H54 (cell line): ENCODE data around the gene SPACA9.
A peak's percentile ranks its signal among the peaks of the same experiment; 100 is the strongest.

Experiments used
- DNase-seq: peaks from one replicate; pipeline ENCODE4 v3.0.0; 2011; ENCODE audit warnings: low spot score, mixed read lengths; ENCODE audit not compliant: insufficient read length
- FAIRE-seq: peaks from 3 replicates; lab custom pipeline; 2011; peaks lifted over from hg19 to GRCh38; lab: Jason Lieb, UNC
- POLR2A ChIP-seq: IDR thresholded peaks from 2 replicates; pipeline ENCODE4 v1.6.1; 2011; ENCODE audit warnings: low read depth, mild to moderate bottlenecking, low read length

SPACA9 gene

DNA sequence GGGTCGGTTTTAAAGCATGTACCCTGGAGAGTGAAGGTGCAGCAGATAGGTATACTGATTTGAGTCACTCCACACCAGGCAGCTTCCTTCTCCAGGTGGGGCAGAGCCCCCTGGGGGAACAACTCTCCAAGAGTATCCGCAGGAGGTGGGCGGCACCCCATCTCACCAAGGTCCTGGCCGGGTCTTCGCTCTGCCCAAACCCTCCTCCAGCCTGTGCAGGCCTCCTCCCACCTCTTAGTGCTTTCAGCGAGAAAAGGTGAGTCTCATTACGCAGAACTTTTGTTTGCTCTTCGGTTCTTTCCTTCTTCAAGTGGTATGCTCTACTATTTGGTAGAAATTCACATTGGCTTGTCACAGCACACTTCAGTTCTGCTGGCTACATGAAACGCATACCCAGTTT lies 13.7 kb downstream of the SPACA9 start:
- no peak for TF ChIP-seq POLR2A
- FAIRE-seq (no peak), DNase-seq (no peak)

DNA sequence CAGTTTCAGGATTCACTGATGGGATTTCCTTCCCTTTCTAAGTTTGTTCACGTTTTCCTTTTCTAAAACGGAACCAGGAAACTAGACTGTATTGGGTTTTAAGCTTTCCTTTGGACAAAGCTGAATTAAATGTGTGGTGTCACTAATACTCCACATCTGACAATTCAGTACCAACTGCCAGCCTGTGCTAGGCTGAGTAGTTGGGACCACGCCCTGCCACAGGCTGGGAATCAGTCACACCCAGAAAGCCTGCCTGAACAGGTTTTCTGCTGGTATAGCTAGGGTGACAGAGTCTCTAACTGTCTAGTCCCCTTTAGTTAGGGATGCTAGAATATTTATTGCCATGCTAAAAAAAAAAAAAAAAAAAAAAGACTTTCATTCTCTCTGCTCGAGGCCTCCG lies 15.6 kb downstream of the SPACA9 start:
- FAIRE-seq (peak; percentile 58), DNase-seq (no peak)
- no peak for TF ChIP-seq POLR2A

DNA sequence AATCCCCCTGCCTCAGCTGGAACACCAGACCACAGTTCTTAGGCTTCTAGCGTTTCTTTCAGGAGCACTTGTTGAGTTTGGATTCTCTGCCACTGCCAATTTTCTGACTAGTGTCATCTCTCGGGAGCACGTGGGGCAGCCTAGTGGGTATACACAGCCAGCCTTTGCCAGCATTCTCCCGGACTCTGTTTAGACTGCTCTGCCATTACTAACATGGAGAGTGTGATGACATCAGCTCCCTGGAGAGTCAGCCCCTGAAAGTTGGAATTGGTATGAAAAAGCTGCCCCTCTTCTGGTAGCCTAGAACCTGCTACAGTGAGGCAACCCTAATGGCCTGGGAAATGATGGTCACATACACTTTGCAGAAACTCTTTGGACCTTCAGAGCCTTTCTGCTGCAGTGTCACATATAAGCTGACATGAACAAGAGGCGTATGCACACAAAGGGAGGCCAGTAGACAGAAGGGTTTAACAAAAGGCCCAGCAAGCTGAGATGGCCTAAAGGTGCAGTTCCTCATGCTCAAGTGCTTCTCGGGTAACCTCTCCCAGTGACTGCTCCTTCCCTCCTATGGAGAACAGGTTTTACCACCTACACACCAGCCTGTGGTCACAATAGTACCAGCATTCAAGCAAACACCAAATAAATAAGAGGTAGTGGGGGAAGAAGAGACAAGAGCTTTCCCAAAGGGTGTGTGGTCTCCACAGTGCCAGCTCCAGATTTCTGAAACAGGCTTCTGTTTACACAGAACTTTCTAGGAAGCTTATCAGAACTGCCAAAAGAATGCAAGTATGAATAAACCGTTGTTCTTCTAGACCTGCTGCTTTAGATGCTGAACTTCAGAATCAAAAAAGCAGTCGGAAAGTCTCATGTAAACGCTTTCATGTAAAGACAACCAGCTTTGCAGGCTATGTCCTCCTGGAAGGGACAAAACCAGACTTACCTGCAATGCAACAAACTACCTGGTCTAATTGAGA lies 16.5 kb downstream of the SPACA9 start:
- FAIRE-seq (no peak), DNase-seq (no peak)
- TF ChIP-seq POLR2A: no peak

DNA sequence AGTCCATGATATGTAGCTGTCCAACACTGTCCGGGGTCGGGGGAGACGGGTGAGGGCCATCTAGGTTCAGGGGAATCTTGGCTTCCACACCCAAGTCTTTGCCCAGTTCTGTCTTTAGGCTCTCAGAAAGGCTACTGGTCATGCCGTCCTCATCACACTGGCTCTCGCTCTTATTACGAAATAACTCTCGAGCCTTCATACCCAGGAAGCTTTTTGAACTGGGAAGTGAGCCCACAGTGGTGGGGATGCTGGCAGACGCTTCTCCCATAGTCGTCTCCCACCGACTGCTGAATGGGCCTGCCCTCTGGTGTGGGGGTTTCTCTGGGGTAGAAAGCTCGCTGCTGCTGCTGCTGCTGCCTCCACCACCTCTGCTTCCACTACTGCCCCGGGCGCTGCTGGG lies 17.6 kb downstream of the SPACA9 start:
- no peak for TF ChIP-seq POLR2A
- FAIRE-seq (no peak), DNase-seq (no peak)

DNA sequence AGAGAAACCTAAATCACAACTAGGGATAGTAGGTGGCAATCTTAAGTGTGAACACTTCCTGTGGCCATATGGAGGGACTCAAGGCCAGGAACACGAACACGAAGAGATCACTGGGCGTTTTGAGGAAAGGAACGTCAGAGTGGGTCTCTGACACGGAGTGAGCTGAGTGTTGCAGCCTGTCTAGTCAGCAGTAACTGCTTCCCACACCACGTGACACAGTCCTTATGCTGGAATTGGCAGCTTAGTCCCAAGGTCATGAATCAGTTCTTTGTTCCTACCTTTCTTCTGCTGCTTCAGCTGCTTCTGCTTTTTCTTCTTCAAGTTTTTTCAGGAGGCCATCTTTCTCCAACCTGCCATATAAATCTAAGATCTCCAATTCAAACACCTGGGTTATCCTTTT lies 18.2 kb downstream of the SPACA9 start:
- FAIRE-seq (no peak), DNase-seq (no peak)
- no peak for TF ChIP-seq POLR2A

DNA sequence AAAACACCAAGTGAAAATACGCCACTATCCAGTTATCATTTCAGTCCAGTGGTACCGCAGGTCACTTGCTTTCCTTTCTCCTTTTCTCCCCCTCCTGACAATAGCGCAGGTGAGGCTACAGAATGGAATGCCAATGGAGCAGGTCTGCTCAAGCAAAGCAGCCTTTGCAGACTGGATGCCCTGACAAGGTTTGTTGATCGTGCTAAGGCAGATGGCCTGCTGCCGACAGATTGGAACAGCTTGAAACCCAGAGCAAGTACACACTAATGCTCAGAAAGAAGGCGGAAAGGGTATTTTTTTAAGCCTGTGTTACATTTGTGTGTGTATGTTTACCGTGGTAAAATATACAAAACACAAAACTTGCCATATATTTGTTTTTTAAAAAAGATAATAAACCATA lies 19.4 kb downstream of the SPACA9 start:
- FAIRE-seq (no peak), DNase-seq (no peak)
- no peak for TF ChIP-seq POLR2A

DNA sequence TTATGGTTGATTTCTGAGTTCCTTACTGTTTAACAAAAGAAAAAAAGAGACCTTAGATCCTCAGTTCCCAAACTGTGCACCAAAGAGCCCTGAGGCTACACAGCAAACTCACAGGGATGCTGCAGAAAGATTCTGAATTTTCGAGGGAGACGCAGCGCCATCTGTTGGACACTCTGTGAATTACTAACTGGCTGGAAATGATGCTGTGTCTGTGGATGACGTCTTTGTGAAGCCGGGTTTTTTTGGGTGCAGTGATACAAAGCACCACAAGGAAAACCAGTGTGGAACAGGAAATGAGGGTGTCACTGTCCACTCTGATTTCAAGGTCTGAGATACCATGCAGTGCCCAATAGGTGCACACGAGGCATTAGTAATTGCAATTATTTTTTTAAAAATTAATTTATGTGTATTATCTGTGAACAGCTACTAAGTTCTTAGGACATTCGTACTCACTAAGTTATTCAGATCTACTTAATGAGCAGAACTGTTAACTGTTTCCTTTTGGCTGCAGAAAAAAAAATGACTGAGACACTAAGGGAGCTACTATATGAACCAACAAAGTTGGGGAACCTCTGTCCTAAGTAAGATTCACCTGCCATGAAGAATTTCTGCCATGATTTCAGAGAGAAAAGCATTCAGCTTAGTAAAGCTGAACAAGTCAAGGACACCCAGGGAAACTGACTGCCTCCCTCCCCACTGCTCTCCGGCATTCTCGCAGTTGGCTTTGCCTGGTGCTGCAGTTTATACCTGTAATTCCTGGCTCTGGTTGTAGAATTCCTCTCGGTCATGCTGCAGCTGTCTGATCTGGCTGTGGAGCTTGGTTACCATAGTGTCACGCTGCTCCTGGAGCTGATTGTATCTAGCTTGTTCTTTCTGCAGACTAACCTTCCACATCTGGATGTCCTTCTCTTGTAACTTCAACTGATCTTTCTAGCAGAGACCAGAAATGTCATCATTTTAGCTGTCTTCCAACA lies 23.4 kb downstream of the SPACA9 start:
- DNase-seq: peak; percentile 87
- no peak for TF ChIP-seq POLR2A
- peak; percentile 96 for FAIRE-seq

DNA sequence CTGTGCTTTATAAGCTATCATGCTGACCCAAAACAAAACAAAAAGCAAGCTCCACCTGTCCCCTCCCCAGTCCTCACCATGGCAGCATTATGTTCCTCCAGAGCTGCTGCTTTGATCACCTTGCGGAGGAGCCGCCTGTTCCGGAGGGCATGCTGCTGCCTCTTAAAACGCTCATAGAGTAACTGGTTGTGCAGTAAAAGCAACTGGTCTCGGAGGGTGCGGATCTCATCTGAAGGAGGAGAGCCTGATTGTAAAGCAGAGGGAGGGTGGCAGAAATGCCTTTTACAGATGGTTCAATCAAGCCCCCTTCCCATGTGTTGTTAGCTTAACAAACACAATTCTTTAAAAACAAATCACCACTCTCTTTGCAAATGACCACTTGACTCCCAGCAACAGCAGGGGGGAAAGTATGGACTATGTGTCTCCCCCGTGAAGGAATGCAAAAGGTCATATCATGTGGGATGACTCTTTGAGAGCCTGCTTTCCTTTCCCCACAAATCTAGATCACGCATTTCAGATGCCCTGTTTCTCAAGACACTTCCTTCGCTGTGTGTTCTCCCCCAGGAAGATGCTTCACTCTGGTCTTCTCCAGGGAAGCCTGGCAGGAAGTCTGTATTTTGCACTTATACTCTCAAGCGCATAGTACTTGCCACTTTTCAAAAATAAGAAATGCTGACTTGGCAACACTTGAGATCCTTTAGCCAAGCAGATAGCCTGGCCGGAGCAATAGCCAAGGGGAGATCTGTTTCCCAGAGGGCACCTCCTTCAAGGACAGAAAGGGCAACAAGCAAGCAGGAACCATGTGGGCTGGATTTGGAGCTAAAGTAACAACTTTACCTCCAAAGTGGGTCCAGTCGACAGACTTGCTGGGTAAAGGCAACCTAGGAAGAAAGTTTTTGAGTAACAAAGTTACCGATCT lies 25.1 kb downstream of the SPACA9 start:
- no peak for DNase-seq
- no peak for FAIRE-seq
- no peak for TF ChIP-seq POLR2A

DNA sequence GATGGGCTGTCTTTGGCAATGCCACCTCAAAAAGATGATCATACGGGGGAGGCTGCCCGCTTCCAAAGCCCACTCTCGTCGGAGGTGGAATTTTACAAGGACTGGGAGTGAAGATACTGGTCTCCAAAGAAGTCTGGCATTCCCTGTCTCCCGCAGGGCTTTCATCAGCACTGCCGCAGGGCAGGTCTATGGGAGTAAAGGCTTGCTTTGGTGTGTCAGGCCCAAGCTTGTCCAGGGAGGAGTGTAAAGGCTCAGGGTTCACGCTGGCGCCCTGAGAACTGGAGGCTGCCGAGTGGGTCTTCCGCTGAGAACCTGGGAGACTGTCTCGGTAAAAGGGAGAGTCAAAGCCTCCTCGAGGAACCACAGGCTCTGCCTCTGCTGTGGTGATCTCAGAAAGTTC lies 27.0 kb downstream of the SPACA9 start:
- DNase-seq (no peak), FAIRE-seq (no peak)
- no peak for TF ChIP-seq POLR2A

DNA sequence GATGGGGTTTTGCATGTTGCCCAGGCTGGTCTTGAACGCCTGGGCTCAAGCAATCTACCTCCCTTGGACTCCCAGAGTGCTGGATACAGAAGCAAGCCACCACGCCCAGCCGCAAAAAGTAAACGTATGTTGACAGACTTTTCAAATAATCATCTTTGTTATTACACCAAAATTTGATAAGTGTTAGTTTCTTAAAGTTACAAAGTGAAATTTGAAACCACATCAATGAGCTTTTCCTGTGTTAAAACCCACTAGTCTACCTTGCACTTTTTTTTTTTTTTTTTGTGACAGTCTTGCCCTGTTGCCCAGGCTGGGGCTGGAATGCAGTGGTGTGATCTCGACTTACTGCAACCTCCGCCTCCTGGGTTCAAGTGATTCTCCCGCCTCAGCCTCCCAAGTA lies 29.9 kb downstream of the SPACA9 start:
- TF ChIP-seq POLR2A: no peak
- FAIRE-seq (no peak), DNase-seq (no peak)

DNA sequence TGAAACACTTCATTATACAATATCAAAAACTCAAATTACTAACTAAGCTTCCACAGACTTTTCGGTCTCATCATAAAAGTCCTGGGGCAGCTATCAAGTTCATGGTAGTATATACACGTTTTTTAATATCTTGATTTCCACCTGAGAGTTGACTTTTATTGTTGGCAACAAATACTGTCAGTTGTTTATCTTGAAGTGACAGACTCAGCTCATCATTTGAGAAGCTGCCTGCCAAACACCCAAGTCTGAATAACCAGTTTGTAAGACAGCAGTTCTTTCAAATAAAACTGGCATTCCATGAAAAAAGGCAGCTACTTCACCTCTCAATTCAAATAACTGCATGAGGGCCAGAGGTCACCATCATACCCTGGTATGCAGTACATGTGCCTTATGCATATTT lies 30.6 kb downstream of the SPACA9 start:
- DNase-seq: no peak
- TF ChIP-seq POLR2A: no peak
- FAIRE-seq: no peak

DNA sequence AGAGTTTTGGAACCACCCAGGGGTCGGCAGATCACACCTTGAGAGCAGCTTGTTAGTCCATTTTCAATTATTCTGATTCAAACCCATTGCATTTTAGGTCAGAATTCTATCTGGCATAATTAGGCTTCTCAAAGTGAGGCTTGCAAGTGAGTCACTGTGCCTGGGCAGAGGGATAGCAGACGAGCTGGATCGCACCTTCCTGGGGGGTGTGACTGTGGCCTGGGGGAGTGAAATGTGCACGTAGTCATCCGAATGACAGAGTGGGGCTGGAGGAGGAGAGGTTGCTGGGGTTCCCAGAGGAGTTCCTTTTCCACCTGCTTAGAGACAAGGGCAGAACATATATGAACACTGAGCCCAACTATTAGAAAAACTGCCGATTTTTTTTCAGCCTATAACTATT lies 31.7 kb downstream of the SPACA9 start:
- DNase-seq: no peak
- TF ChIP-seq POLR2A: no peak
- no peak for FAIRE-seq

DNA sequence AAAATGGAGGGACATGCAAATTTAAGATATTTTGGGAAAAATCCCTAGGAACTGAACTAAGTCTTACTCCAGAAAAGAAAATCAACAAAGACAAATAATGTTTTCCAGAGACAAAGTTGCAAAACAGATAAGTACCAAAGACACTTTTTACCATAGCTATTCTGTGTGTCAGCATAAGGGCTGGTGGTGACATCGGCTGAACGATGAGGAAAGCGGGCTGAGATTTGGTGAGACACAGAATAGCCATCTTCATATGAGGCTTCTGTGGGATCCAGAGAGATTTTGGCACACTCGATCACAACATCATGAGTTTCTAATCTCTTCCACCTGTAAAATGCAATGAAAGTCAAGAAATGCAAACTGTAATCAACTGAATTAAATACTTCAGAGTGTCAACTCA lies 33.4 kb downstream of the SPACA9 start:
- FAIRE-seq: peak; percentile 33
- no peak for TF ChIP-seq POLR2A
- DNase-seq: no peak
